Measurements from ENCODE around the gene LRP1B. TPM values are rescaled to one million over a fixed set of nuclear protein-coding genes. Genes with fewer than 3 reads are reported as not detected.

The LRP1B gene
- total RNA-seq, 1 donor from 2014 or later, result 0.02 TPM

DNA sequence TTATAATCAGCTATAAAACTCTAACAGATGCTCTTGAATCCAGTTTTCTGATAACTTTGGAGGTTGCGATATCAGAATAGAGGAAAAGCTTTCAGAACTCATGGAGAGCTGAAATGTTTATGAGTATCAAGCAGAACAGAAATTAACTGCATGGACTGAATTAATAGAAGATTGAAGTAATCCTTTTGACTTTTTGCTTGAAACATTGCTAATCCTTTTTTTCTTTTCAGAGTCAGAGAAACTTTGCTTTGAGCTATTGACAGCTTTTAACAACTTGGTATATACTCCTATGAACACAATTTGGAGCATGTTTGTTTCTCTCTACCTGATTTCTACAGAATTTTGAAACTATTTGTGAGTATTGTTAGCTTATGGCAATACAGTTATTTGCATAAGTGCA, 1254.8 kb downstream of the LRP1B start:
- DNase-seq (no peak), ATAC-seq (no peak)
- intact Hi-C loops (cut with micrococcal nuclease), result no loop called here

DNA sequence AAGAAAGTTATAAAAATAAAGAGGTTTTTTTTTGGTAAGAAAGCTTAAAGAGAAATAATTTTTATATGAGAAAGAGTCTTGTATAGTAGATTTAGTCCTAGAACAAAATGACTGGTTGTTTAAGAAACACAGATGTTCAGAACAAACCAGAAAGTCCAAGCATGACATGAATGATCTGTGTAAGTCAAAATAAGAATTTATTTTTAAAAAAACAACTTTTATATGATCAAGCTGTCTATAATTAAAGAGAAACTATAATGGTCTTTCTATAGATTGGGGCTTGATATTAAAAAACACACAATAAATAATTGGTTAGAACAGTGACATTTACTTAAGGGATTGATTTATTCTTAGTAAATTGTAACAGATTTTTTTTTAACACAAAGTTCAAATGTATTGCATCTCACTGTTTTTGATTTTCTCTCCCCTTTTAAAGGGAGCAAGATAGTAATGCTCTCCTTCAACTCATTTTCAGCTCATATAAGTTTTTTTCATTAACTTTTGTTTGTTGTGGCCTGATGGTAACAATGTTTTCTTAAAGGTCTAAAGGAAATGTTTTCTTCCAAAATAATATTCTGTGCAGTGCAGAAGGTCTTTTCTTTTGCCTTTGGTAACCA, 1256.8 kb downstream of the LRP1B start:
- DNase-seq (no peak), ATAC-seq (no peak)
- intact Hi-C loops (cut with micrococcal nuclease), result no loop called here

DNA sequence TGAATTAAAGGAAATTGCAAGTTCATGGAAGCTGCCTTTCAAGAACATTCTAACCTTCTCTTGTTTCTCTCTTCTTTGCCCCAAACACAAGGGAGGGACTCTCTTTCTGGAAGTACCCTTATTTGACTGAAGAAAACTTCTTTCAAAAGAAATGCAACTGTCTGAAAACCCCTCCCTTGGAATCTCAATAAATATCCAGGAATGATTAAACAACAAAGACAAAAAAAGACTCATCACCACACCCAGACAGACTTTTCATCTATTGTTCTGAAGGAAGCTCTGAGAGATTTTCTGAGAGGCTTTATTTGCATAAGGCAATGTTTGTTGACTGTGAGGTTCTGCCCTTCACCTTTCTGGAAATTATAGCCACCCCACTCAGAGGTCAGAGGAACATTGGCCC, 1260.9 kb downstream of the LRP1B start:
- intact Hi-C loops (cut with micrococcal nuclease), result no loop called here

DNA sequence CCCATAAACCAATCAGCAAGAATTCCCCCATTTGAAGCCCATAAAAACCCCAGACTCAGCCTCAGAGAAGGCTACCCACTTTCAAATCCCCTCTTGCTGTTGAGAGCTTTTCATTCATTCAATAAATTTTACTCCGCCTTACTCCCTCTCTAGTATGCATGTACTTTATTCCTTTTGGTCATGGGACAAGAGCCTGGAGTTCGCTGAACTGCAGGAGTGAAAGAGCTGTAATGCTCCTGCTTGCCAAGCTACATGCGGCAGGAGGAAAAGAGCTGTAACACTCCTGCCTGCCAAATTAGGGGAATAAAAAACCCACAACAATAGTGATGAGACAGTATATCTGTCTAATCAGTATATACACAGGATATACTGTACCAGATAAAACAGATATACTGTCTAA, 1261.7 kb downstream of the LRP1B start:
- ATAC-seq (no peak), DNase-seq (no peak)
- intact Hi-C loops (cut with micrococcal nuclease), result no loop called here

More for the DNA sequence above, 1260.9 kb downstream of the LRP1B start:
- DNase-seq (no peak), ATAC-seq (no peak)

DNA sequence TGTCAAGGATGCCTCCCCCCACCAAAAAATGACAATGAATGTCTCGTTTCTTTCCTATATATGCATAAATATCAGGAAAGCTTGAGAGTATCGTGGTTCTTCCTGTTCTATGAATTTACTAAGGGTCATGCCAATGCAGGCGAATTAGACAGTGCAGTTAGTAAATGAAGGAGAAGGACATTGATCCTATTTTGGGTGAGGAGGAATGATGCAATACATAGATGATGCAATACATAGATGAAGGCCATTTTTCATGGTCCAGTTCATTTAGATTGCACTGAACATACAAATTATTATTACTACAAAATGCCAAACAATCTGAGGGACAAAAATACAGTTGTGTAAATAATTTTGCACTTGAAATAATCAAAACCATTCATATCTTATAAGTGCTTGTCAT, 1265.0 kb downstream of the LRP1B start:
- ATAC-seq, result no peak

DNA sequence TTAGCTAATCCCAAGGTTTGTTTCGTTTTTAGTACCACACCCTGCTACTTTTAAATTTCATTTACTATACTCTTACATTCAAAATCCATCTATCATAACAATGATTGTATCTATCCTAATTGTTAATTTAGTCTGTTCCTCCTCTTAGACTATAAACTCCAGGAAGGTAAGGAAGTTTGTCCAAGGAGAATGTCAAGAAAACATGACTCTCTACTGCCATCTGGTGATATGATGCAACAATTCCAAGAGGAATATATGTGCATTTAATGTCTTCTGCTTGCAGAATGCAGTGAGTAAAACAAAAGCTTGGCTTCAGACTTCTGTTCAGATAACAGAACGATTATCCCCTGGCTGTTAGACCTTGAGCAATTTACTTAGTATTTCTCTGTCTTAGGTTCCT, 1267.1 kb downstream of the LRP1B start:
- intact Hi-C loops (cut with micrococcal nuclease), result no loop called here
- ATAC-seq (no peak), DNase-seq (no peak)

More for the DNA sequence above, 1265.0 kb downstream of the LRP1B start:
- no peak for DNase-seq
- intact Hi-C loops (cut with micrococcal nuclease), result no loop called here

DNA sequence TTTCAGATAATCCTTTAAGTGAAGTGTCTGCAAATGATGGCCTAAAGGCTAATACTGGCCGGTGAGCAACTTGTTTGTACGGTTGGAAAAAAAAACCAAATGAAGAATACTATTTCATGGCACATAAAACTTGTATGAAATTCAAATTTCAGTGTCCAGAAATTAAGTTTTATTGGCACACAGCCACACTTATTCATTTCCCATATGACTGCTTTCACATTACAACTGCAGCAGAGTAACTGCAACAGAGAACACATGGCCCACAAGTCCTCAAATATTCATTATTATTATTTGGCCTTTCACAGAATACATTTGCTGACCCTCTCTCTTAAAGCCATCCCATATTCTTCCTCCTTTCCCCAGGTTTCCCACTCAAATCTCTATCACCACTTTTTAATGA, 1268.6 kb downstream of the LRP1B start:
- intact Hi-C loops (cut with micrococcal nuclease), result no loop called here
- ATAC-seq (no peak), DNase-seq (no peak)

DNA sequence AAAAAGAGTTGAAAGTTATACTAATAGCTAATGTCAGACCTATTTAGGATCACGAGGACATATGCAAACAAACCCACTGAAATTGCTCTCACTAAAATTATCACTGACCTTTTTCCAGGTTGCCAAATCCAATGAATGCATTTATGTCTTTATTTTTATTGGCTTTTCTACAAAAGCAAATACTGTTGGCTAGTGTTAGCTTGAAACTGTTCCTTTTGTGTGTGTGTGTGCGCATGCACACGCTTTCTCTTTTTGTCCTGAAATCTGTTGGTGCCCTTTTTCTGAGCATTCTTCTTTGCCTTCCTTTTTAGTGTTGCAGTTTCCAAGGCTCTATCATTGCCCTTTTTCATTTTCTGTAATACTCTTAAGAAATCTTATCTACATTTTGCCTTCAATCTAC, 1269.2 kb downstream of the LRP1B start:
- DNase-seq (no peak), ATAC-seq (no peak)
- intact Hi-C loops (cut with micrococcal nuclease), result no loop called here

DNA sequence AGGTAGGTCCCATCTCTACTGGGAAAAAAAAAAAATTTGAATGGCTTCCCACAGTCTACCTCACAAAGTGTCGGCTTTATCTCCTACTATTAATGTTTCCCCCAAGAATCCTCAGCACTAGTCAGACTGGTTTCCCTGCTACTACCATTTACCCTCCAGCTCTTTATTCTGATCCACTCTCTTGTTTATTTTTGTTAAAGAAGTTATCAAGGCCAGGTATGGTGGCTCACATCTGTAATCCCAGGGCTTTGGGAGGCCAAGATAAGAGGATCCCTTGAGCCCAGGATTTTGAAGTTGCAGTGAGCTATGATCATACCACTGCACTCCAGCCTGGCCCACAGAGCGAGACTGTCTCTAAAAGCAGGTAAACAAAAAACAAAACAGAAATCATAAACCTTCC, 1275.3 kb downstream of the LRP1B start:
- no peak for ATAC-seq

DNA sequence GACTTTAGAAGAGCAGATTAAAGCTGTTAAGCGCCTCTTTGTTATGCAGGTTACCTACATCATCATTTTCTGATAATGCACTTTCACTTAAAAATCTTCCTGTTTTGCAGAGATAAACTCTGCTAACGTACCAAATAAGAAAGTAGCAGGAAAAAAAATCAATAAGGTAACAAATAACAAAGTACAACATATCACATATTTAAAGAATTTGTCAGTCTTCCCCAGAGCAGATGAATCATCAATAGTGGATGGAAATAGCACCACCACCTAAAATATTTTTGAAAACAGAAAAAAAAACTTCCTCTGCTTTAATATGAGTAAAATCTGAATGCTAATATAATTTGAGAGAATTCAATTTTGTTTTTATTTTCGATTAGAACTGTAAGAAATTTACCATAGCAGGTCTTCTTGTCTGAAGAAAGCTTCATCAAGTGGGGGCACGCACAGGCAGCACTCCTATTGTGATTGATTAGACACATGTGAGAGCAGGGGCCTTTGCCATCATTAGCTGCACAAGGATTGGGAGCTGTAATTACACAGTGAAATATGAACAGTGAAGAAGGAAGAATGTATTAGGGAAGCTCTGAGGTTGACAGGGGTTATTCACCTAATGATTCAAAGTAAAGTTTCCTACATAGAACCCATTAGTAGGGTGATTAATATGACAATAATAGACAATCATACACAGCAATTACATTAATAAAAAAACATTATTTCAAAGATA, 1279.4 kb downstream of the LRP1B start:
- intact Hi-C loops (cut with micrococcal nuclease), result no loop called here
- no peak for DNase-seq
- ATAC-seq, result no peak

More for the DNA sequence above, 1275.3 kb downstream of the LRP1B start:
- DNase-seq, result no peak
- intact Hi-C loops (cut with micrococcal nuclease), result no loop called here

DNA sequence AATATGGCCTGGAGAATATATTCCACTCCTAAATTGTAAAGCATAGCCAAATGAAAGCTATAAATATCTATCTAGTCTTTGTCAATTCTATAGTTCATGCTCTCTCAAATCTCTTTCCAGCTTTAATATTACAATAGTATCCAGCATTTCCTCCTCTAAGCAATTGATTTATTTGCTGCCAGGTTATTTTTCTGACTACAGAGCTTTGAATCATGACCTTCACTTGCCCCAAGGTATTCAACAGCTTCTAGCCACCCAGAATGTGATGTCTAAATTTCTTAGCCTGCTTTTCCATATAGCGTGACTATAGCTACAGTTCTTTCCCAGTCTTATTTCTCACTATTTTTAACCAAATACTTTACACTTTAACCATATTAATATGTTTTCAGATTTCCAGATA, 1287.6 kb downstream of the LRP1B start:
- DNase-seq, result no peak
- intact Hi-C loops (cut with micrococcal nuclease), result no loop called here
- no peak for ATAC-seq

DNA sequence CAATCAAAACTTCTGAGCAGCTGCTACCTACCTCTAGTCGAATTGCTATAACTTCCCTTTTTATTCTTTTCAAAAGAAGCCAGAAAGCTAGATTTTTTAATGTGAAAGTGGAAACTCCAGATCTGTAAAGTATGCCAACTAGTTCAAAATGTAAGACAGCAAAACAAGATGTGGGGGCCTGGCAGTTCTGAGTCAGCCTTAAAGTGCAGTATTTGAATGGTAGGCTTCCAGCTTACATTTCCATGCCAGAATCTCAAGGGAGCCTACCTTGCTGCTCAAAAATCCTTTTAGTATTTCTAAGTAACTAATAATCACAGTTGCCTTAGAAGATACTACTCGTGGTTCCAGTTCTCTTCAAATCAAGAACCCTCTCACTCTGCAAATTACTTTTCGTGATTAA, 1288.7 kb downstream of the LRP1B start:
- DNase-seq, result no peak
- intact Hi-C loops (cut with micrococcal nuclease), result no loop called here
- ATAC-seq, result no peak

DNA sequence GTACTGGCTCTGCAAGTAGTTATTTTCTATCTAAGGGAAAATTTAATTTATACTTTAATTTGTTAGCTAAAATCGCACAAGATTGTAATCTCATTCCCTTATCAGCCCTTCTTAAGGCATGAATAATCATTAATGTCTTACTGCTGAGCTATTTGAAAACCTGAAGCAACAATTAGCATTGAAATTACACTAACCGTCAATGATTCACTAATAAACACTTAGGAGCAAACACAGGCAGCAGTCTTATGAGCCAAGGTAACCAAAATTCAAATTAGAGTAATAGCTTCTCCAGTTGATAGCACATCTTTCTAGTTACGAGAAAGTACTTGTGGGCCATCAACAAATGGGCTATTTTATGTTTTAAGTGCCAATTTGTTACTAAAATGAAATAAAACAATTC, 1289.7 kb downstream of the LRP1B start:
- no peak for ATAC-seq
- DNase-seq, result no peak
- intact Hi-C loops (cut with micrococcal nuclease), result no loop called here

DNA sequence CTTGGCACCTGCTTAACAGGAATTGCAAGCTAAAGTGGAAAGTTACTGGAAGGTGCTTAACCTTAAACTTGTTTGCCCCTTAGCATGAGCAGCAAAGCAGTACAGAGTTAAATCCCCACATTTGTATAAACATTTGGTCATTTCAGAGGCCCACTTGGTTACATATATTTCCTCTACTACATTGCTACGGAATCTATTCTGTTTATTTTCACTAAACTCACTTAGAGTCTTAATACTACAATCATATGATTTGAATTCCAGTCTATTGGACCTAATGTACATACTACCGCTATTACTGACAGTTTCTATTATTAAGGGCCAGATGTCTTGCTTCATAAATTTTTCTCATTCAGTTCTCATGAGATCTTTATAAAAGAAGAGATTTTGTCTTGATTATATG, 1294.0 kb downstream of the LRP1B start:
- no peak for ATAC-seq
- DNase-seq, result no peak
- intact Hi-C loops (cut with micrococcal nuclease), result no loop called here

DNA sequence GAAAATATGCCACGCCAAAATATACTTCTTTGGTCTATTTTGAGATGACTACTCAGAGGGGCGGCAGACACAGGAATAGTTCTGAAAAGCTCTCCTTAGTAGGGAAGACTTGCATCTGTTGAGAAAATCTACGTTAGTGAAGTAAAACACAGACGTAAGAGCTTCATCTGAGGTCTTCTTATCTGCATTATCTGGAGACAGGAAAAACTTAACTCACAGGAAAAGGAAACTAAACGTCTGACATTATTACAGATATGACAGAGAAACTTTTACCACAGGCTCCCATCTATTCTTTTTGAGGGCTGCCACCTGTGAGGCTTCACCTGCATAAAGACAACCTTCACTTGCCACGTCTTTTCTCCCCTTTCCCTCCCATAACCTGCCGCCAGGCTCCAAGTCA, 1295.7 kb downstream of the LRP1B start:
- intact Hi-C loops (cut with micrococcal nuclease), result no loop called here
- DNase-seq (no peak), ATAC-seq (no peak)

DNA sequence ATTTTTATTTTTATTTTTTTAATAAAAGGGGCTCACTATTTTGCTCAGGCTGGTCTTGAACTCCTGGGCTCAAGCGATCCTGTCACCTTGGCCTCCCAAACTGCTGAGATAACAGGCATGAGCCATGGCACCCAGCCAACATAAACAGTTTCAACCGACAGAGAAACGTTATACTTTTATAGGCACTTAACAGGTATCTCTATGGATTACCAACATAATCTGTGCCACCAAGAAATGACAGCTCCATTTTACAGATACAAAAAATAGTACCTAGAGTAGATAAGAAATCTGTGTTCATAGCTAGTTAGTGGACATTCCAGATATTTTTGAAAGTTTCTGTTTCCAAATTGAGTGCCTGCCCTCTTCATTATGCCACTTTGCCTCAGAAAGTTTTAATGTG, 1316.7 kb downstream of the LRP1B start:
- DNase-seq (no peak), ATAC-seq (no peak)
- intact Hi-C loops (cut with micrococcal nuclease), result no loop called here

DNA sequence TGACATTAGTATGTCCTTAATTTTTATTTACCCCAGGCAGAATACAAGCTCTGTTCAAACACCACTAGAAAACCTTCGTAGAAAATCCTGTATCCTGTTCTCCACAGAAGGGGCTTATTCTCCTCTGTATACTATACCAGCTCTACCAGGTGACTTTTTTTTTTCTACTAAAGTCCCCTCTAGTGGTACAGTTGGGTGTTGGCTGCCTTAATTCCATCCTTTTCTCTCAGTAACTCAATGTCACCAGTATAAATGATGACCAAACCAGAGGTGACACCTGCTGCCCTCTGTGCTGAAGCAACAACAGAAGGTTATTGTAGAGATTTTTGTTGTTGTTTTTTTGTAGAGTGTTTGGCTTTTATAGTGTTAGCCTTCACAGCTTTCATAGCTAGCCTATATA, 1322.0 kb downstream of the LRP1B start:
- intact Hi-C loops (cut with micrococcal nuclease), result no loop called here
- DNase-seq, result no peak
- ATAC-seq, result no peak

DNA sequence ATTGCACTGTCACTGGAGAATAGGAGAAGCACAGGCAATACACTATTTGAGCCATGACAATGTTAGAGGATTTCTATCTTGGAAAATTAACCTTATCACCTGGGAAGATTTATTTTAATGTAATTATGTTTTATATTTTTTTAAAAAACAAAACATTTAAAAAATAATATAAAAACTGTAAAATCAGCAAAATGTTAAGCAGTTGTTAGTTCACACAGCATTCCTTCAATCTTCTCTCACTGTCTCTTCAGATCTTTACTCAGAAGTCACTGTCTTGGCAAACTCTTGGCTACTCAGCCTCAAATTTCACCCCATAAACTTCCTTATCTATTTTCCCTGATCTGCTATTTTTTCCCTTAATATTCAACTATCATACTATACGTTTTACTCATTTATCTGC, 1322.6 kb downstream of the LRP1B start:
- intact Hi-C loops (cut with micrococcal nuclease), result no loop called here
- ATAC-seq (no peak), DNase-seq (no peak)

DNA sequence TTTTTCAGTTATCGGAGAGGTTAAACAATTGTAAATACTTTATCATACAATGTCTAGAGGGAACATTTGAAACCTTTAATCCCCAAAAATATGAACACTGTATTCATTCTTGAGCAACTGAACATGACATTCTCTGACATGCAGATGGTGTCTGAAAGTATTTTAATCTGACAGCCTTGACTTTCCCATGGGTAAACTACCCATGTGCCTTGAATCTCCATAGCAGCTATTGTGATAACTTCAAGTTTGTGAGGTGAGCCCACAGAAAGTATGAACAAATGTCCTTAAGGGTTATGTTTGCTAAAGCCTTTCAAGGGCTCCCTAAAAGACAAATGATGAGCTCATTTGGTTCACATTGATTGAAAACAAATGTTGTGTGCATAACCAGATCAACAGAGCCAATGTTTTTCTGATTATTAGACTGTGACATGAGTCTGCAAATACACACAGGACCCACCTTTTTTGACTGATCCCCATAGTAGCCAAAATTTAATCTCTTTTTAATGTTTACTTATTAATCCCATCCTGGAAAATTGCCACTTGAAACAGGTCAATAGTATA, 1326.0 kb downstream of the LRP1B start:
- intact Hi-C loops (cut with micrococcal nuclease), result no loop called here
- ATAC-seq (no peak), DNase-seq (no peak)

DNA sequence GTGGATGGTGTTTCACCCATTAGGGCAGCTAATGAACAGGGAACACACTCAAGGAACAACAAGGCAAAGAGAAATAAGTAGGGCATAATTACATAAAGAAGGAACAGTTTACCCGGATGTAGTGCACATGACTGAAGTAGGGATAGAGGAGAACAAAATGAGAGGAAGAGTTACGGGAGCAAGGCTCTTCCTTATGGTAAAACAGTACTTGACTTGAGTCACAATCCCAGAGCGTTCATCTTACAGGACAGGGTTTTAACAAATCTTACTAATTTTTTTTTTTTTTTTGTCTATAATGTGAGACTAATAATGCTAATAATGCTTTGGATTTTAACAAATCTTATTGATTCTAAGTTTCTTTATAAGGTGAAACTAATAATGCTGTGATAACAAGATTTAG, 1329.5 kb downstream of the LRP1B start:
- ATAC-seq (no peak), DNase-seq (no peak)
- intact Hi-C loops (cut with micrococcal nuclease), result no loop called here

DNA sequence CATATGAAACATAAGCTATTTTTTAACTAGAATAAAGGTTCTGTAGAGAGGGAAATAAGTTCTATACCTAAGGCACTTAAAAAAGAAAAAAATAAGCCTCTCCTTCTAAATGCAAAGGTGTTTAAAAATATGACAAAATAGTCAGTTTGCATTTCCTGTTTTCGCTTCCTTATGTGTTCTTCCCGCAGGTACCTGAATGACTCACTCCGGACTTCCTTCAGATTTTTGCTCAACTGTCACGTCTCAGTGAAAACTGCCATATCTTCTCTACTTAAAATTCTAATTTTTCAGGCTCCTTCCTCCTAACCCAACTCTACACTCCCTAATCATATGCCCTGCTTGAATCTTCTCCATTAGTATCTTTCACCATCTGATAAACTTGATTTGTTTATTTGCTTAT, 1333.1 kb downstream of the LRP1B start:
- intact Hi-C loops (cut with micrococcal nuclease), result no loop called here
- DNase-seq (no peak), ATAC-seq (no peak)
